HEK293T (cell line): ENCODE data around the gene HNMT.
"Not testable (repeated sequence)": the region's sequence is repeated elsewhere in the genome, so short reads cannot be mapped to it uniquely, and the experiment has no call there.

Experiments
- CTCF ChIA-PET: fragments of 350-600 bp; formaldehyde crosslinking; extraction: SDS; loops from one replicate; lab custom pipeline; 2021; ENCODE audit warnings: antibody characterized with exemption, inconsistent platforms; lab: Yijun Ruan, JAX
- POLR2A ChIA-PET: fragments of 350-600 bp; formaldehyde crosslinking; extraction: SDS; loops from one replicate; lab custom pipeline; 2020; ENCODE audit warnings: antibody characterized with exemption, inconsistent platforms; lab: Yijun Ruan, JAX
- DNase-seq: peaks from one replicate; pipeline ENCODE4 v3.0.0; 2012; ENCODE audit warnings: mixed read lengths; ENCODE audit errors: extremely low spot score
- ARNT ChIP-seq: fragments of 450-650 bp; IDR thresholded peaks from 2 replicates; pipeline ENCODE4 v1.6.1; 2017; ENCODE audit warnings: mild to moderate bottlenecking
- BHLHE40 ChIP-seq: fragments of 450-650 bp; IDR thresholded peaks from 2 replicates; pipeline ENCODE4 v1.6.1; 2016; ENCODE audit warnings: mild to moderate bottlenecking, moderate library complexity, borderline replicate concordance
- CTBP1 ChIP-seq: fragments of 450-650 bp; IDR thresholded peaks from 2 replicates; pipeline ENCODE4 v1.6.1; 2016; ENCODE audit warnings: borderline replicate concordance
- ELF4 ChIP-seq: fragments of 450-650 bp; IDR thresholded peaks from 2 replicates; pipeline ENCODE4 v1.6.1; 2017; ENCODE audit warnings: antibody characterized with exemption
- FOXA1 ChIP-seq: fragments of 450-650 bp; IDR thresholded peaks from 2 replicates; pipeline ENCODE4 v1.6.1; 2016; ENCODE audit warnings: mild to moderate bottlenecking
- FOXK2 ChIP-seq: fragments of 450-650 bp; IDR thresholded peaks from 2 replicates; pipeline ENCODE4 v1.6.1; 2016; ENCODE audit warnings: mild to moderate bottlenecking
- FOXM1 ChIP-seq: fragments of 450-650 bp; IDR thresholded peaks from 2 replicates; pipeline ENCODE4 v1.6.1; 2017; ENCODE audit warnings: mild to moderate bottlenecking, borderline replicate concordance
- HDGF ChIP-seq: fragments of 450-650 bp; IDR thresholded peaks from 2 replicates; pipeline ENCODE4 v1.6.1; 2017; ENCODE audit warnings: antibody characterized with exemption, borderline replicate concordance
- L3MBTL2 ChIP-seq: fragments of 450-650 bp; conservative IDR thresholded peaks from 2 replicates; pipeline ENCODE4 v1.6.1; 2016; ENCODE audit warnings: mild to moderate bottlenecking
- LEF1 ChIP-seq: fragments of 450-650 bp; IDR thresholded peaks from 2 replicates; pipeline ENCODE4 v1.6.1; 2017; ENCODE audit warnings: mild to moderate bottlenecking, borderline replicate concordance
- NFRKB ChIP-seq: fragments of 450-650 bp; IDR thresholded peaks from 2 replicates; pipeline ENCODE4 v1.6.1; 2016; ENCODE audit warnings: mild to moderate bottlenecking, moderate library complexity
- PKNOX1 ChIP-seq: fragments of 450-650 bp; IDR thresholded peaks from 2 replicates; pipeline ENCODE4 v1.6.1; 2016
- SP1 ChIP-seq: fragments of 450-650 bp; IDR thresholded peaks from 2 replicates; pipeline ENCODE4 v1.6.1; 2017
- SUZ12 ChIP-seq: fragments of 450-650 bp; IDR thresholded peaks from 2 replicates; pipeline ENCODE4 v1.6.1; 2016; ENCODE audit warnings: mild to moderate bottlenecking
- TARDBP ChIP-seq: fragments of 450-650 bp; IDR thresholded peaks from 2 replicates; pipeline ENCODE4 v1.6.1; 2016
- ZNF384 ChIP-seq: fragments of 450-650 bp; IDR thresholded peaks from 2 replicates; pipeline ENCODE4 v1.6.1; 2016

Gene HNMT

GRCh38 chr2:137969876-137970275, 5.6 kb downstream of the HNMT start:
- TF ChIP-seq SUZ12, result no peak
- TF ChIP-seq PKNOX1, result no peak
- TF ChIP-seq ARNT, result no peak
- no peak for TF ChIP-seq FOXK2
- TF ChIP-seq FOXM1, result no peak
- TF ChIP-seq TARDBP, result no peak
- TF ChIP-seq BHLHE40, result no peak
- no peak for TF ChIP-seq HDGF
- TF ChIP-seq CTBP1, result no peak
- POLR2A ChIA-PET, result no interaction called here
- CTCF ChIA-PET, result no interaction called here
- no peak for DNase-seq

GRCh38 chr2:137971259-137971658, 7.0 kb downstream of the HNMT start:
- POLR2A ChIA-PET, result not testable (repeated sequence)

GRCh38 chr2:137973280-137973679, 9.0 kb downstream of the HNMT start:
- ChIA-PET CTCF (interaction anchor here (0.6 kb wide), 1 partner anchor 126 kb away, joined by 3 read pairs; no protein-coding TSS in a partner anchor), POLR2A (no interaction called here)
- no peak for DNase-seq
- TF ChIP-seq FOXK2 (no peak), FOXM1 (no peak), NFRKB (no peak), L3MBTL2 (no peak)

More at GRCh38 chr2:137971259-137971658, 7.0 kb downstream of the HNMT start:
- DNase-seq, CTCF ChIA-PET: not testable (repeated sequence)

GRCh38 chr2:137975280-137976271, 11.3 kb downstream of the HNMT start:
- TF ChIP-seq SUZ12, result no peak
- ChIA-PET POLR2A (no interaction called here), CTCF (no interaction called here)

GRCh38 chr2:137976274-137976673, 12.0 kb downstream of the HNMT start:
- DNase-seq, result no peak
- ChIA-PET POLR2A (no interaction called here), CTCF (no interaction called here)
- TF ChIP-seq FOXA1, result no peak
- TF ChIP-seq CTBP1, result no peak
- TF ChIP-seq FOXM1, result no peak
- no peak for TF ChIP-seq LEF1
- TF ChIP-seq BHLHE40, result no peak

More at GRCh38 chr2:137975280-137976271, 11.3 kb downstream of the HNMT start:
- no peak for DNase-seq

- no peak for TF ChIP-seq L3MBTL2
- TF ChIP-seq SP1, result no peak
- TF ChIP-seq ZNF384, result no peak
- ChIA-PET POLR2A (no interaction called here), CTCF (no interaction called here)
- no peak for DNase-seq
These were observed 13.5 kb downstream of the HNMT start for GRCh38 chr2:137977790-137978189.

GRCh38 chr2:137980459-137980858, 16.2 kb downstream of the HNMT start:
- CTCF ChIA-PET, result interaction anchor here (0.6 kb wide), 1 partner anchor 22 kb away, joined by 3 read pairs; no protein-coding TSS in a partner anchor
- TF ChIP-seq SUZ12, result no peak
- TF ChIP-seq CTBP1, result no peak
- no peak for TF ChIP-seq HDGF
- no peak for TF ChIP-seq ARNT
- no peak for TF ChIP-seq LEF1
- TF ChIP-seq FOXM1, result no peak
- TF ChIP-seq ZNF384, result no peak
- no peak for TF ChIP-seq SP1
- TF ChIP-seq FOXK2, result no peak
- no peak for TF ChIP-seq ELF4
- POLR2A ChIA-PET, result no interaction called here
- DNase-seq, result no peak

GRCh38 chr2:137981112-137981656, 16.9 kb downstream of the HNMT start:
- ChIA-PET CTCF (interaction anchor here (0.6 kb wide), 1 partner anchor 23 kb away, joined by 3 read pairs; no protein-coding TSS in a partner anchor), POLR2A (no interaction called here)

More at GRCh38 chr2:137981112-137981656, 16.9 kb downstream of the HNMT start:
- DNase-seq, result no peak
- TF ChIP-seq NFRKB (no peak), FOXA1 (no peak), SP1 (no peak), L3MBTL2 (no peak), ELF4 (no peak), BHLHE40 (no peak), HDGF (no peak), ZNF384 (no peak), LEF1 (no peak), CTBP1 (no peak), PKNOX1 (no peak), FOXM1 (no peak), TARDBP (no peak), ARNT (no peak), SUZ12 (no peak), FOXK2 (no peak)
